IPS DF 19.7 (cell line): Measurements from ENCODE around the gene REL.
"Not testable (repeated sequence)": the region's sequence is repeated elsewhere in the genome, so short reads cannot be mapped to it uniquely, and the experiment has no call there.

ENCODE experiments used
- DNase-seq: peaks from one replicate; pipeline ENCODE4 v3.0.0-alpha.2; 2013; ENCODE audit warnings: low read depth, low spot score

REL gene

GRCh38 chr2:60925994-60926740, 44.8 kb downstream of the REL start:
- no peak for DNase-seq

DNA sequence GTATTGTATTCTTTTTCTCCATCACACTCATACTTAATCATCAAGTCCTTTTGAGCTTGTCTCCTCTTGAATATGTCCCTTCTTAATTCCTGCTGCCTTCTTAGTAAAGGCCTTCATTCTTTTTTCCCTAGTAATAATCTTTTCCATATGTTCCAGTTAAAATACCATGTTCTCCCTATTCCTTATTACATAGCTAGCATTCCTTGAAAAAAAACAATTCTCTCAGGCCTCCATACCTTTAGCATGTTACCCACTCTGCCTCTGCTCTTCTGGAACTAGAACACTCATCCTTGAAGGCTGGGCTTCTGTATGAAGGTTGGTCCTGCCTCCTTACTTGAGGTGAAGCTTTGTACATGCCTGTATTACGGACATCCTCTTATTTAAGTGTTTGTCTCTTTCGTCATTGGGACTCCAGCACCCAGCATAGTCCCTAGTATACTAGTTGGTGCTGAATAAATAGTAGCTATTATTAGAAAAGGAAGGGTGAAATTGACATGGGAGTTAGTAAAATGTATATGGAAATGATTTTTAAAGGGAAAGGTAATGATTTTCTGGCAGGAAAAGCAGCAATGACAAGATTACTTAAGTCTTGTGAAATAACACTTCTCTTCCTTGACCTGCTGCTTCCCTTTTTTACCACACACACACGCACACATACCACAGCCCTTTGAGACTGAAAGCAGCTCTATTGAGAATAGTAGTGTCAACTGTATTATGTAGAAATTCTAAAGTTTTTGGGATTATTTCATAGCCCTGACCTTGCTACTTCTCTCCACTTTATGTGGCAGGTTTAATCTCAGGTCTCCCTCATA, 45.6 kb downstream of the REL start:
- no peak for DNase-seq

DNA sequence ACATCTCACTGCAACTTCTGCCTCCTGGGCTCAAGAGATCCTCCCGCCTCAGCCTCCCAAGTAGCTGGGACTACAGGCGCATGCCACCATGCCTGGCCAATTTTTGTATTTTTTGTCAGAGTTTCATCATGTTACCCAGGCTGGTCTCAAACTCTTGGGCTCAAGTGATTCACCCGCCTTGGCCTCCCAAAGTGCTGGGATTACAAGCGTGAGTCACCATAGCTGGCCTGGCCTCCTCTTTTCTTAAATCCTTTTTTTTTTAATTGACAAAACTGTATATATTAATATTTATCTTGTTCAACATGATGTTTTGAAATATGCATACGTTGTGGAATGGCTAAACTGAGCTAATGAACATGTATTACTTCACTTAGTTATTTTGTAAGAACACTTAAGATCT, 50.7 kb downstream of the REL start:
- DNase-seq: not testable (repeated sequence)

- no peak for DNase-seq
These were observed 51.6 kb downstream of the REL start for GRCh38 chr2:60932954-60933353.

DNA sequence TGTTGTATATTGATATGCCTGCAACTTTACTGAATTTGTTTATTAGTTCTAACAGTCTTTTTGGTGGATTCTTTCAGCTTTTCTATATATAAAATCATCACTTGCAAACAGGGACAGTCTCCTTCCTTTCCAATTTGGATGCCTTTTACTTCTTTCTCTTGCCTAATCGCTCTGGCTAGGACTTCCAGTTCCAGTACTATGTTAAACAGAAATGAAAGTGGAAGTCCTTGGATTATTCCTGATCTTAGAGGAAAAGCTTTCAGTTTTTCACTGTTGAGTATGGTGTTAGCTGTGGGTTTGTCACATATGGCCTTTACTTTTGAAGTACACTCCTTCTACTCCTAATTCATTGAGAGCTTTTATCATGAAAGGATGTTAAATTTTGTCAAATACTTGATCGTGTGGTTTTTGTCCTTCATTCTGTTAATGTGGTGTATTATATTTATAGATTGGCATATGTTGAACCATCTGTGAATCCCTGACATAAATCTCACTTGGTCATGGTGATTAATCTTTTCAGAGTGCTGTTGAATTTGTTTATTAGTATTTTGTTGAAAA, 52.9 kb downstream of the REL start:
- no peak for DNase-seq

- DNase-seq: no peak
These were observed 55.4 kb downstream of the REL start for GRCh38 chr2:60936757-60937156.

DNA sequence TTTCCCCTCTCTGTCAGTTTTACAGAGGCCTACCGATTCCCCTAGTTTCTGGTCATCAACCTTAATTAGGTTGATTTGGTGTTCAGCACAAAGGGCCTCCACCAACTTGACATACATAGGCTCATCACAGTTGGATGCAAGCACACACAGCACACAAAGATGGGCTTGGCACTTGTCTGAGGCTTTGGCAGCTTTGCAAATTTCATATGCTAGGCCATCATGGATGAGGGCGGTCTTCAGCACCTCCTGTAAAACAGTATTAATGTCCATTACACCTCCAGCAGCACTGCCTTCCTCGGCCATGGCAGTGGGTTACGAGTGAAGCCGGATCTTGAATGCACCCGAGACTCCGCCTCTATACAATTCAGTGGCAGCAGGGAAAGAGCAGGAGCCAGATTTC, 56.9 kb downstream of the REL start:
- no peak for DNase-seq

DNA sequence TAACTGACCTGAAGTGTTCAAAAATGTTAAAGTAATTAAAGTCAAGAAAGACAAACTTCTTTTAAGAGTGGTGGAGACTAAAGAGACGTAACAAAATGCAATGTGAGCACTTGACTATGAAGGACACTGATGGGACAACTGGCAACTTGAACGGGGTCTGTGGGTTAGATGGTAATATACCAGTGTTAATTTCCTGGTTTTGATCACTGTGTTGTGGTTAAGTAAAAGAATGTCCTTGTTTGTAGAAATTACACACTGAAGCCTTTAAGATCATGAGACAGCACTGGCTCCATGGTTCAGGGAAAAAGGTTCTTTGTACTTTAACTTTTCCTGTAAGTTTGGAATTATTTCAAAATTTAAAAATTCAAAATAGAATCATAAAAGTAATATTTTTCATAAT, 58.2 kb downstream of the REL start:
- DNase-seq: no peak

- no peak for DNase-seq
These were observed 64.0 kb downstream of the REL start for GRCh38 chr2:60945341-60945740.

DNA sequence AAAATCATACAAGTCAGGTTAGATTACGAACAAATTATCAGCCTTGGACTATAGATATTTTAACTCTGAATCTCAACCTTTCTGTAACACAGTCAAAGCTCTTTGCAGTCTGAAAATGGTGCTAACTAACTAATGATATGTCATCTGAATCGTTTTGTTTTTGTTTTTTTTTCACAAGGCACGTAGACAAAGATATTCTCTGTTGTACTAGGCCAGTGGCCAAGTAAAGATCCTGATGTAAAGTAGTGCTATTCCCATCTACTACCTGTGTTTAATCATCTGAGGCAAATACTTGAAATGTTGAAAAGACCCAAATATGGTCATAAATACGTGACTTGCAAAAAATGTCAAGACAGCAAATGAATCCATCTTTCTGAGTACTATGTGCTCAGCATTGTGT, 65.7 kb downstream of the REL start:
- DNase-seq: no peak

GRCh38 chr2:60948161-60948560, 66.8 kb downstream of the REL start:
- no peak for DNase-seq

DNA sequence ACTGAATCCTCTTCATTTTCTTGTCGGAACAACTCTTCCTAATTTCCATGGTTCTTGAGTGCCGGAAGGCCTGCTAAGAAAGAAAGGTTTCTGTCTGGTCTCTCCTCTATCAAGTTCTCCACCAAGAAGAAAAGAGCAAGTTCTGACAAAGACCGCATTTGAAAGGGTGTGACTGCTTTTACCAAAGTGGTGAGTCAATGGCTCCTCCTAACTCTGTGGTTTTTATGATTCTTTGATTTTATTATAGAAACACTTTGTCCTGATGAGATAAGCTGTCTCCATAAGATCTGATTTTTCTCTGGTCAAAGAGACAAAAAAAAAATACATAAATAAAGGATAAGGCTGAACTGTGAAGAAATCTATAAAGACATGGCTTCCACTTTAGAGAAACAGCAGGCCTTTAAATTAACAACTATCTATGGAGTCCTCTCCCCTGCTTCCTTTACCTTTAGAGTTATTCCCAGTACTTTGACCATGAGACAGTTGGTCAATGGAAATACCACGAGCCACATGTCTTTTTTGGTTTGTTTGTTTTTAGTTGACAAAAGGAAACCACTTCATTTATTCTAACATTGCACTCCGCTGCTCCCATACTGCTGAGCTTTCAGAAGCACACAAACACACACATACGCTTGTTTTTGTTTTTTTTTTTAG, 67.7 kb downstream of the REL start:
- no peak for DNase-seq

- no peak for DNase-seq
These were observed 72.8 kb downstream of the REL start for GRCh38 chr2:60954139-60954538.

DNA sequence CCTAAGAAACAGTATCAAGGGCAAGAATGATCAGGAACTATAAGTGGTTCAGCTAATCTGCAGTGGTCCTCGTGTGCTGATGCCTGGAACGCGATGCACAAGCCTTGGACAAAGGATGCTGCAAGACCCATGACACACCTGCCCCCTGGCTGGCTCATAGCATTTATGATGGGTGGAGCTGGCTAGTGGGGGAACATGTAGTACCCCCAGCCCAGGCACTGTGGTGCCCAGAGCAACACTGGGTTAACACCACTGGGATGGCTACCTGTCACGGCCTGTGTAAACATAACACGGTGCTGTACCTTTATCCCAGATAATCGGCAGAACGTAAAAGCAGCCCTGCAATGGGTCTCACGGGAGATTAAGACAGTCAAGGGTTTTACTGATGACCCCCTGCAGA, 75.8 kb downstream of the REL start:
- DNase-seq: no peak

DNA sequence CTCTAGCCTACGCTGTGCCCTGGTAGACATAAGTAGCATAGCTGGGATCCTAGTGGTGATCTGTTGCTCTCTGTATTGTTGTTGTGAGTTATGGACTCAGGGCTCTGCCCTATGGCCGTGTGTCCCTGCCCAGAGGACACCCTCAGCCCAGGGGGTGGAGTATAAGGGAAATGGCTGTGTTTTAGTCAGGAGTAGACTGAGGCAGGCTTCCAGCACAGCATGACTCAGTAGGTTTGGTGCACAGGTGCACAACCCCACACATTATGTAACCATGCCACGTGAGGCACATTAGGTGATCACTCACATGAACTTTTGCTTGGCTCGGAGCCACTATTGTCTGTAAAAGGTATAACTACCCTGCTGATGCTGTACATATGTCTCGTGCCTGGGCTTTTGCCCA, 76.3 kb downstream of the REL start:
- no peak for DNase-seq

GRCh38 chr2:60958361-60958760, 77.0 kb downstream of the REL start:
- no peak for DNase-seq

DNA sequence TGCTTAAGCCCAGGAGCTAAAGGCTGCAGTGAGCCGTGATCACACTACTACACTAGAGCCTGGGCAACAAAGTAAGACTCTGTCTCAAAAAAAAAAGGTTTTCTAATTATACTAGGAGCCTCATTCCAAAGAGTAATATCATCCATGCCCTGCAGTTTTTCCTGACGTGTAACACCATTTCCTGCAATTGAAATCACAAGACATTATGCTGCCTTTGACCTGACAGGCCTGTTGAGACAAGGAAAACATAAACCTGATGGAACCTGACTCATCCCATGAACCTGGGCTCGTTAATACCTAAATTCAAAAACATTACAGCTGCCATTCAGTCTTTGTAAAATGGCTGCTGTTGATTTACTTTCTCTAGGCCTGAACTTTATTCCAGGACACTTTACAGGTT, 77.4 kb downstream of the REL start:
- no peak for DNase-seq

DNA sequence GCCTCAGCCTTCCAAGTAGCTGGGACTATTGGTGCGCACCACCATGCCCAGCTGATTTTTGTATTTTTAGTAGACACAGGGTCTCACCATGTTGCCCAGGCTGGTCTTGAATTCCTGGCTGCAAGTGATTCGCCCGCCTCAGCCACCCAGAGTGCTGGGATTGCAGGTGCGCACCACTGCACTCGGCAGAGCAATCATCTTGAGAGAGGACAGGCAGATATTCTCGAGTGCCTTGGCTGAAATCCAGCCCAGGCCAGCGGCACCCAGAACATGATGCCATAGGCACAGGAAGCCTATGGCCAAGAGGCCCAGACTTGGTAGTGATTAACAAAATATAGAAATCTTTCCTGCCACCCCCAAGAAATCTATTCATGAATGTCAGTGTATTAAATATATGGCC, 78.1 kb downstream of the REL start:
- DNase-seq: no peak

GRCh38 chr2:60960706-60961105, 79.3 kb downstream of the REL start:
- DNase-seq: no peak

- no peak for DNase-seq
These were observed 80.1 kb downstream of the REL start for GRCh38 chr2:60961457-60961856.

DNA sequence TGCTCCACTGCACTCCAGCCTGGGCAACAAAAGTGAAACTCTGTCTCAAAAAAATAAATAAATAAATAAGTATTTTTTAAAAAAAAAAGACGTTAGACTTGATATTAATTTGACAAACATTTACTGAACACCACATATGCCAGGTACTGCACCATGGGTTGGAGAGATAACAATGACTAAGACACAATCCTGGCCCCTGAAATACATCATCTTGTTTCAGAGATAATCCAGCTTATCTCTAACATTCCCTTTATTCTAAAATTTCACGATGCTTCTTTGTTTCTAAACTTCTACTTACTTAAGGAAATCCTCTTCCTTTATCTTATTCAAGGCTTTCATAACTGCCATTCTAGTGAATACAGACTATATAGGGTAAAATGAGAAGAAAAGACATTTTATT, 81.2 kb downstream of the REL start:
- DNase-seq: no peak

- no peak for DNase-seq
These were observed 81.8 kb downstream of the REL start for GRCh38 chr2:60963190-60963589.
